ENCODE results near the gene MORC4. TPM values are rescaled to one million over a fixed set of nuclear protein-coding genes. Genes with fewer than 3 reads are reported as not detected.

Gene MORC4
- total and polyA plus RNA-seq, 2 of the 4 experiments (the other 2 are of a cell fraction), result 17.5 to 34.2 TPM

- Histone ChIP-seq H3K4me1 (ENCODE audit: control insufficient read depth, insufficient read depth, low read length) (peaks cover 5% of the 10 kb centered on the region; the same call in 1 of the 2 replicates), H3K4ac (ENCODE audit: low read depth, low read length) (no peak overlapping the region), H4K20me1 (ENCODE audit: insufficient read depth, low read length) (no peaks in the 10 kb centered on the region), H3K9me3 (ENCODE audit: control insufficient read depth, insufficient read depth, low read length) (no peaks in the 10 kb centered on the region), H2BK20ac (ENCODE audit: low read depth, low read length) (no peak overlapping the region), H3K14ac (replicated peaks; ENCODE audit: low read depth, low read length) (no peak overlapping the region), H2AK9ac (replicated peaks; ENCODE audit: low read depth, low read length, poor library complexity) (no peak overlapping the region), H2AFZ (replicated peaks; ENCODE audit: low read length, poor library complexity) (no peak overlapping the region), H3K27me3 (ENCODE audit: control insufficient read depth, insufficient read depth, low read length) (0 out of 2 replicates have a peak, but pooled peaks cover 2% of the 10 kb centered on the region), H4K91ac (ENCODE audit: insufficient read depth, low read depth, low read length) (no peak overlapping the region), H3K4me3 (ENCODE audit: insufficient read depth, low read depth, low read length) (no peak overlapping the region), H2AK5ac (ENCODE audit: low read depth, low read length) (no peak overlapping the region), H3K4me2 (ENCODE audit: low read depth, low read length) (peak overlapping the region; percentile 67; the same call in 1 of the 2 replicates), H3K79me1 (ENCODE audit: low read depth in 1 of 2, low read length in 2 of 2) (no peaks in the 10 kb centered on the region; a peak in 1 of 4 replicates), H3K18ac (ENCODE audit: low read depth, low read length) (no peak overlapping the region), H3K23ac (ENCODE audit: low read depth, low read length) (no peak overlapping the region), H2BK120ac (ENCODE audit: low read depth, low read length) (no peak overlapping the region; the same call in 1 of the 2 replicates), H4K8ac (ENCODE audit: low read depth in 2 of 2, low read length in 2 of 2) (0 out of 4 replicates have a peak overlapping the region, but pooled peaks of 1 of the 2 experiments have one; percentile 27), H3K36me3 (ENCODE audit: control insufficient read depth, insufficient read depth, low read length) (peaks cover 5% of the 10 kb centered on the region; the same call in 1 of the 2 replicates), H3K56ac (ENCODE audit: extremely low read depth, insufficient read depth, low read length) (no peak overlapping the region), H4K5ac (ENCODE audit: low read depth, low read length) (no peak overlapping the region), H3K9ac (ENCODE audit: low read depth, low read length) (no peak overlapping the region), H2BK5ac (ENCODE audit: low read depth, low read length, poor library complexity, severe bottlenecking) (peak overlapping the region; percentile 2), H2BK15ac (ENCODE audit: low read depth, low read length) (no peak overlapping the region; the same call in 2 of the 3 replicates), H3K27ac (ENCODE audit: insufficient read depth, low read length) (no peak overlapping the region; the same call in 1 of the 2 replicates), H3K9me1 (ENCODE audit: insufficient read depth, low read length) (no peaks in the 10 kb centered on the region)
- in situ Hi-C loops (cut with MboI; ENCODE audit: low sequenced_read_pairs) (no loop called here), intact Hi-C loops (cut with micrococcal nuclease) (no loop called here), dilution Hi-C loops (cut with HindIII; ENCODE audit: low sequenced_read_pairs, unreplicated experiment) (no loop called here)
- peak; percentile 74 for ATAC-seq (ENCODE audit: low read depth)
- BruUV-seq (replicated peaks), result no TSS peak
- no peak for TF ChIP-seq RFX5 (IDR thresholded peaks at IDR 0.05; ENCODE audit: low read depth, low read length)
- TF ChIP-seq, protein P1, sequence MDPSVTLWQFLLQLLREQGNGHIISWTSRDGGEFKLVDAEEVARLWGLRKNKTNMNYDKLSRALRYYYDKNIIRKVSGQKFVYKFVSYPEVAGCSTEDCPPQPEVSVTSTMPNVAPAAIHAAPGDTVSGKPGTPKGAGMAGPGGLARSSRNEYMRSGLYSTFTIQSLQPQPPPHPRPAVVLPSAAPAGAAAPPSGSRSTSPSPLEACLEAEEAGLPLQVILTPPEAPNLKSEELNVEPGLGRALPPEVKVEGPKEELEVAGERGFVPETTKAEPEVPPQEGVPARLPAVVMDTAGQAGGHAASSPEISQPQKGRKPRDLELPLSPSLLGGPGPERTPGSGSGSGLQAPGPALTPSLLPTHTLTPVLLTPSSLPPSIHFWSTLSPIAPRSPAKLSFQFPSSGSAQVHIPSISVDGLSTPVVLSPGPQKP (IDR thresholded peaks at IDR 0.05; ENCODE audit: borderline replicate concordance, low read depth, low read length), result no peak
- TF ChIP-seq CHD1 (IDR thresholded peaks at IDR 0.05; ENCODE audit: low read depth, low read length), result no peak
- no peak for TF ChIP-seq POLR2A (IDR thresholded peaks at IDR 0.05; ENCODE audit: low read depth, low read length)
- no peak for TF ChIP-seq MXI1 (IDR thresholded peaks at IDR 0.05; ENCODE audit: borderline replicate concordance, low read depth, low read length)
- CTCF ChIA-PET, result no interaction called here
- POLR2A ChIA-PET (ENCODE audit: unreplicated experiment), result no interaction called here
- DNase-seq, result peak; percentile 48
- no CpG with 5 or more reads among the region's 1 CpG for WGBS, 2 experiments (ENCODE audit: extremely low coverage in 2 of 2, insufficient read length in 1 of 2)
Observed at GRCh38 chrX:106955004-106955772, 44.8 kb downstream of the MORC4 start.
